AG09309 (cell line): ENCODE data around the gene CEBPB.
"Not testable (repeated sequence)": the region's sequence is repeated elsewhere in the genome, so short reads cannot be mapped to it uniquely, and the experiment has no call there.

Experiments used
- DNase-seq: peaks from one replicate; pipeline ENCODE4 v3.0.0-alpha.2; 2010; ENCODE audit warnings: low read depth
- H3K4me3 ChIP-seq: 2 replicates; pipeline ENCODE4 v1.5.1; 2011; ENCODE audit warnings: mild to moderate bottlenecking, low read depth, low read length, moderate library complexity; ENCODE audit not compliant: control insufficient read depth
- CTCF ChIP-seq: IDR thresholded peaks from 2 replicates; pipeline ENCODE4 v1.5.1; 2011; ENCODE audit warnings: mild to moderate bottlenecking, low read depth, low read length, inconsistent platforms; ENCODE audit not compliant: insufficient read depth, control insufficient read depth; ENCODE audit errors: missing control alignments

Gene CEBPB

GRCh38 chr20:50172347-50173013, 18.1 kb upstream of the CEBPB start:
- no peak for DNase-seq
- no peak for TF ChIP-seq CTCF
- peak overlapping the region; percentile 50 for H3K4me3 ChIP-seq

- no peak for TF ChIP-seq CTCF
- no peak for DNase-seq
- no peak overlapping the region for H3K4me3 ChIP-seq
Measured at GRCh38 chr20:50174456-50174855, 16.2 kb upstream of the CEBPB start.

- no peak for TF ChIP-seq CTCF
- no peak overlapping the region for H3K4me3 ChIP-seq
- no peak for DNase-seq
Measured at GRCh38 chr20:50175938-50176933, 14.4 kb upstream of the CEBPB start.

GRCh38 chr20:50178672-50179071, 12.0 kb upstream of the CEBPB start:
- H3K4me3 ChIP-seq, DNase-seq: not testable (repeated sequence)

GRCh38 chr20:50181344-50181743, 9.3 kb upstream of the CEBPB start:
- DNase-seq: no peak
- no peak for TF ChIP-seq CTCF
- no peak overlapping the region for H3K4me3 ChIP-seq

GRCh38 chr20:50182346-50182745, 8.3 kb upstream of the CEBPB start:
- DNase-seq: no peak
- H3K4me3 ChIP-seq: no peak overlapping the region
- TF ChIP-seq CTCF: no peak

GRCh38 chr20:50185426-50185825, 5.2 kb upstream of the CEBPB start:
- H3K4me3 ChIP-seq: no peak overlapping the region
- no peak for DNase-seq
- TF ChIP-seq CTCF: no peak
